ENCODE measurements around the gene PARD3B. TPM values are rescaled to one million over a fixed set of nuclear protein-coding genes. Genes with fewer than 3 reads are reported as not detected.
"Not testable (repeated sequence)": the region's sequence is repeated elsewhere in the genome, so short reads cannot be mapped to it uniquely, and the experiment has no call there.

The PARD3B gene
- total RNA-seq, 1 donor from 2014 or later, result 29.7 TPM

- Mint-ChIP-seq H3K9me3 (ENCODE audit: low read depth) (peaks cover 6% of the 10 kb centered on the region), H3K4me1 (ENCODE audit: low read depth) (peaks cover 35% of the 10 kb centered on the region), H3K4me3 (ENCODE audit: low read depth) (no peak overlapping the region), H3K27ac (peak overlapping the region; percentile 33), H3K36me3 (ENCODE audit: insufficient read depth) (peaks cover 4% of the 10 kb centered on the region), H3K27me3 (no peaks in the 10 kb centered on the region)
- DNase-seq (ENCODE audit: low spot score, unreplicated experiment), result no peak
- no peak for TF ChIP-seq CTCF (IDR thresholded peaks at IDR 0.05; ENCODE audit: unreplicated experiment)
Observed at GRCh38 chr2:204551512-204551863, 6.2 kb downstream of the PARD3B start.

- Mint-ChIP-seq H3K4me3 (ENCODE audit: low read depth) (no peak overlapping the region), H3K27me3 (no peaks in the 10 kb centered on the region), H3K9me3 (ENCODE audit: low read depth) (peaks cover 31% of the 10 kb centered on the region), H3K36me3 (ENCODE audit: insufficient read depth) (peaks cover 27% of the 10 kb centered on the region), H3K4me1 (ENCODE audit: low read depth) (no peaks in the 10 kb centered on the region), H3K27ac (no peak overlapping the region)
- no peak for DNase-seq (ENCODE audit: low spot score, unreplicated experiment)
- TF ChIP-seq CTCF (IDR thresholded peaks at IDR 0.05; ENCODE audit: unreplicated experiment), result no peak
Observed at GRCh38 chr2:204557604-204558003, 12.3 kb downstream of the PARD3B start.

- DNase-seq (ENCODE audit: low spot score, unreplicated experiment); H3K4me1 Mint-ChIP-seq (ENCODE audit: low read depth); H3K27ac Mint-ChIP-seq; H3K27me3 Mint-ChIP-seq; H3K4me3 Mint-ChIP-seq (ENCODE audit: low read depth): not testable (repeated sequence)
- peaks cover 29% of the 10 kb centered on the region for H3K9me3 Mint-ChIP-seq (ENCODE audit: low read depth)
- peaks cover 25% of the 10 kb centered on the region for H3K36me3 Mint-ChIP-seq (ENCODE audit: insufficient read depth)
Observed at GRCh38 chr2:204559358-204559757, 14.1 kb downstream of the PARD3B start.

- Mint-ChIP-seq H3K4me3 (ENCODE audit: low read depth) (no peak overlapping the region), H3K27me3 (no peaks in the 10 kb centered on the region), H3K4me1 (ENCODE audit: low read depth) (peaks cover 1% of the 10 kb centered on the region), H3K9me3 (ENCODE audit: low read depth) (peaks cover 29% of the 10 kb centered on the region), H3K36me3 (ENCODE audit: insufficient read depth) (peaks cover 25% of the 10 kb centered on the region), H3K27ac (no peak overlapping the region)
- TF ChIP-seq CTCF (IDR thresholded peaks at IDR 0.05; ENCODE audit: unreplicated experiment), result no peak
- DNase-seq (ENCODE audit: low spot score, unreplicated experiment), result no peak
Observed at GRCh38 chr2:204560902-204561301, 15.6 kb downstream of the PARD3B start.

- Mint-ChIP-seq H3K36me3 (ENCODE audit: insufficient read depth) (peaks cover 23% of the 10 kb centered on the region), H3K4me3 (ENCODE audit: low read depth) (no peak overlapping the region), H3K9me3 (ENCODE audit: low read depth) (peaks cover 25% of the 10 kb centered on the region), H3K27me3 (no peaks in the 10 kb centered on the region), H3K4me1 (ENCODE audit: low read depth) (peaks cover 1% of the 10 kb centered on the region), H3K27ac (no peak overlapping the region)
- no peak for TF ChIP-seq CTCF (IDR thresholded peaks at IDR 0.05; ENCODE audit: unreplicated experiment)
- no peak for DNase-seq (ENCODE audit: low spot score, unreplicated experiment)
Observed at GRCh38 chr2:204561771-204562170, 16.5 kb downstream of the PARD3B start.

- no peaks in the 10 kb centered on the region for H3K36me3 Mint-ChIP-seq (ENCODE audit: insufficient read depth)
- no peak overlapping the region for H3K4me3 Mint-ChIP-seq (ENCODE audit: low read depth)
- no peaks in the 10 kb centered on the region for H3K27me3 Mint-ChIP-seq
- peaks cover 1% of the 10 kb centered on the region for H3K4me1 Mint-ChIP-seq (ENCODE audit: low read depth)
- H3K27ac Mint-ChIP-seq, result no peak overlapping the region
- TF ChIP-seq CTCF (IDR thresholded peaks at IDR 0.05; ENCODE audit: unreplicated experiment), result no peak
- no peak for DNase-seq (ENCODE audit: low spot score, unreplicated experiment)
- no peaks in the 10 kb centered on the region for H3K9me3 Mint-ChIP-seq (ENCODE audit: low read depth)
Observed at GRCh38 chr2:204566439-204566838, 21.2 kb downstream of the PARD3B start.

All from progenitor cell of endocrine pancreas (in vitro differentiated cells).